Activated T-helper 1 cell treated with anti-CD3 and anti-CD28 coated beads, Interleukin-12 subunit alpha, Interleukin-12 subunit beta, Interleukin-2, Interleukin-4 antibody, amounts not matched to agents 30 ng/mL and 10 ng/mL and 1 ng/mL, durations not matched to agents 14 hours and 24 hours and 36 hours (primary cell): ENCODE measurements around the gene HTR2B. TPM values are rescaled to one million over a fixed set of nuclear protein-coding genes. Genes with fewer than 3 reads are reported as not detected.
"Not testable (repeated sequence)": the region's sequence is repeated elsewhere in the genome, so short reads cannot be mapped to it uniquely, and the experiment has no call there.

Experiments used
- DNase-seq: peaks from one replicate; pipeline ENCODE4 v3.0.0; 2021; ENCODE audit warnings: low spot score
- H3K27ac Mint-ChIP-seq: one replicate; pipeline ENCODE4 v1.8.0; 2021; ENCODE audit warnings: mild to moderate bottlenecking, mixed read lengths
- H3K27me3 Mint-ChIP-seq: one replicate; pipeline ENCODE4 v1.8.0; 2022; ENCODE audit warnings: mild to moderate bottlenecking, moderate library complexity, mixed read lengths; ENCODE audit not compliant: insufficient read depth
- H3K36me3 Mint-ChIP-seq: one replicate; pipeline ENCODE4 v1.8.0; 2021; ENCODE audit warnings: low read depth, mixed read lengths
- H3K4me1 Mint-ChIP-seq: one replicate; pipeline ENCODE4 v1.8.0; 2021; ENCODE audit warnings: low read depth, mixed read lengths
- H3K4me3 Mint-ChIP-seq: one replicate; pipeline ENCODE4 v1.8.0; 2021; ENCODE audit warnings: mild to moderate bottlenecking, moderate library complexity, mixed read lengths
- H3K9me3 Mint-ChIP-seq: one replicate; pipeline ENCODE4 v1.8.0; 2021; ENCODE audit warnings: mixed read lengths
- intact Hi-C: fragments of 100-400 bp; cut with micrococcal nuclease; formaldehyde crosslinking; loops from one replicate; pipeline ENCODE4 v1.15.1; 2024
- total RNA-seq: library from RNA; stranded (reverse); gene quantifications from 2 replicates; pipeline ENCODE4 v1.2.3, GENCODE V29; 2022

HTR2B gene
- total RNA-seq, 1 donor from 2014 or later, result not detected

GRCh38 chr2:231102772-231103171, 22.1 kb downstream of the HTR2B start:
- peaks cover 14% of the 10 kb centered on the region for H3K9me3 Mint-ChIP-seq
- H3K27ac Mint-ChIP-seq, result no peak overlapping the region
- peaks cover 24% of the 10 kb centered on the region for H3K36me3 Mint-ChIP-seq
- H3K4me3 Mint-ChIP-seq, result no peak overlapping the region
- intact Hi-C loops, result loop anchor here (10.0 kb wide), 1 partner anchor 92 kb away; the partner anchor contains the start of gene ARMC9
- no peaks in the 10 kb centered on the region for H3K27me3 Mint-ChIP-seq
- peaks cover 22% of the 10 kb centered on the region for H3K4me1 Mint-ChIP-seq
- DNase-seq, result no peak

GRCh38 chr2:231100990-231101389, 23.9 kb downstream of the HTR2B start:
- Mint-ChIP-seq H3K27me3 (no peaks in the 10 kb centered on the region), H3K9me3 (peaks cover 14% of the 10 kb centered on the region), H3K4me1 (peaks cover 22% of the 10 kb centered on the region), H3K27ac (no peak overlapping the region), H3K4me3 (no peak overlapping the region), H3K36me3 (peaks cover 34% of the 10 kb centered on the region)
- no peak for DNase-seq
- intact Hi-C loops, result loop anchor here (10.0 kb wide), 1 partner anchor 94 kb away; the partner anchor contains the start of gene ARMC9

- not testable (repeated sequence) for DNase-seq, H3K4me3 Mint-ChIP-seq, H3K27me3 Mint-ChIP-seq, H3K27ac Mint-ChIP-seq
- Mint-ChIP-seq H3K4me1 (peaks cover 22% of the 10 kb centered on the region), H3K36me3 (peaks cover 38% of the 10 kb centered on the region), H3K9me3 (peaks cover 14% of the 10 kb centered on the region)
- intact Hi-C loops, result loop anchor here (10.0 kb wide), 1 partner anchor 94 kb away; the partner anchor contains the start of gene ARMC9
Observed at GRCh38 chr2:231100321-231100720, 24.5 kb downstream of the HTR2B start.

GRCh38 chr2:231099918-231100317, 24.9 kb downstream of the HTR2B start:
- H3K9me3 Mint-ChIP-seq, result peaks cover 14% of the 10 kb centered on the region
- H3K27ac Mint-ChIP-seq, result no peak overlapping the region
- H3K4me3 Mint-ChIP-seq, result no peak overlapping the region
- H3K36me3 Mint-ChIP-seq, result peaks cover 38% of the 10 kb centered on the region
- intact Hi-C loops, result loop anchor here (10.0 kb wide), 1 partner anchor 95 kb away; the partner anchor contains the start of gene ARMC9
- H3K27me3 Mint-ChIP-seq, result no peaks in the 10 kb centered on the region
- no peak for DNase-seq
- H3K4me1 Mint-ChIP-seq, result peaks cover 22% of the 10 kb centered on the region

- Mint-ChIP-seq H3K9me3 (peaks cover 10% of the 10 kb centered on the region), H3K4me3 (no peak overlapping the region), H3K4me1 (no peaks in the 10 kb centered on the region), H3K27me3 (no peaks in the 10 kb centered on the region), H3K36me3 (peaks cover 49% of the 10 kb centered on the region), H3K27ac (no peak overlapping the region)
- intact Hi-C loops, result no loop called here
- DNase-seq, result no peak
Observed at GRCh38 chr2:231094736-231095346, 30.0 kb downstream of the HTR2B start.

GRCh38 chr2:231093933-231094332, 30.9 kb downstream of the HTR2B start:
- H3K27me3 Mint-ChIP-seq, result no peaks in the 10 kb centered on the region
- peaks cover 50% of the 10 kb centered on the region for H3K36me3 Mint-ChIP-seq
- H3K4me1 Mint-ChIP-seq, result no peaks in the 10 kb centered on the region
- intact Hi-C loops, result no loop called here
- H3K4me3 Mint-ChIP-seq, result no peak overlapping the region
- peaks cover 9% of the 10 kb centered on the region for H3K9me3 Mint-ChIP-seq
- DNase-seq, result no peak
- no peak overlapping the region for H3K27ac Mint-ChIP-seq

- no peaks in the 10 kb centered on the region for H3K27me3 Mint-ChIP-seq
- H3K27ac Mint-ChIP-seq, result no peak overlapping the region
- no peak for DNase-seq
- H3K4me1 Mint-ChIP-seq, result no peaks in the 10 kb centered on the region
- intact Hi-C loops, result no loop called here
- H3K36me3 Mint-ChIP-seq, result peaks cover 49% of the 10 kb centered on the region
- H3K4me3 Mint-ChIP-seq, result no peak overlapping the region
- no peaks in the 10 kb centered on the region for H3K9me3 Mint-ChIP-seq
Observed at GRCh38 chr2:231088754-231089153, 36.1 kb downstream of the HTR2B start.

GRCh38 chr2:231084565-231084964, 40.3 kb downstream of the HTR2B start:
- Mint-ChIP-seq H3K27ac (no peak overlapping the region), H3K36me3 (peaks cover 55% of the 10 kb centered on the region)

GRCh38 chr2:231069379-231070054, 55.3 kb downstream of the HTR2B start:
- H3K27ac Mint-ChIP-seq, result no peak overlapping the region
- peaks cover 30% of the 10 kb centered on the region for H3K36me3 Mint-ChIP-seq
- H3K27me3 Mint-ChIP-seq, result no peaks in the 10 kb centered on the region
- no peaks in the 10 kb centered on the region for H3K9me3 Mint-ChIP-seq
- intact Hi-C loops, result no loop called here
- DNase-seq, result no peak
- peaks cover 13% of the 10 kb centered on the region for H3K4me1 Mint-ChIP-seq
- H3K4me3 Mint-ChIP-seq, result no peak overlapping the region

More at GRCh38 chr2:231084565-231084964, 40.3 kb downstream of the HTR2B start:
- Mint-ChIP-seq H3K4me1 (no peaks in the 10 kb centered on the region), H3K27me3 (no peaks in the 10 kb centered on the region), H3K4me3 (no peak overlapping the region), H3K9me3 (no peaks in the 10 kb centered on the region)
- intact Hi-C loops, result no loop called here
- no peak for DNase-seq

GRCh38 chr2:231068525-231069222, 56.2 kb downstream of the HTR2B start:
- H3K27me3 Mint-ChIP-seq, result no peaks in the 10 kb centered on the region
- intact Hi-C loops, result no loop called here
- H3K9me3 Mint-ChIP-seq, result no peaks in the 10 kb centered on the region
- H3K4me1 Mint-ChIP-seq, result peaks cover 13% of the 10 kb centered on the region
- DNase-seq, result no peak
- peaks cover 30% of the 10 kb centered on the region for H3K36me3 Mint-ChIP-seq
- peak overlapping the region; percentile 64 for H3K27ac Mint-ChIP-seq
- no peak overlapping the region for H3K4me3 Mint-ChIP-seq

GRCh38 chr2:231067531-231067930, 57.3 kb downstream of the HTR2B start:
- Mint-ChIP-seq H3K36me3 (peaks cover 39% of the 10 kb centered on the region), H3K4me1 (peaks cover 13% of the 10 kb centered on the region)
- H3K4me3 Mint-ChIP-seq, intact Hi-C loops, H3K27me3 Mint-ChIP-seq, H3K9me3 Mint-ChIP-seq, H3K27ac Mint-ChIP-seq, DNase-seq: not testable (repeated sequence)

- Mint-ChIP-seq H3K27me3 (no peaks in the 10 kb centered on the region), H3K36me3 (peaks cover 38% of the 10 kb centered on the region), H3K4me1 (peaks cover 13% of the 10 kb centered on the region), H3K4me3 (no peak overlapping the region), H3K9me3 (no peaks in the 10 kb centered on the region), H3K27ac (no peak overlapping the region)
- intact Hi-C loops, result no loop called here
- no peak for DNase-seq
Observed at GRCh38 chr2:231065966-231066365, 58.9 kb downstream of the HTR2B start.

- no peak for DNase-seq
- peaks cover 30% of the 10 kb centered on the region for H3K36me3 Mint-ChIP-seq
- intact Hi-C loops, result no loop called here
- H3K27me3 Mint-ChIP-seq, result no peaks in the 10 kb centered on the region
- H3K27ac Mint-ChIP-seq, result no peak overlapping the region
- no peak overlapping the region for H3K4me3 Mint-ChIP-seq
- peaks cover 27% of the 10 kb centered on the region for H3K4me1 Mint-ChIP-seq
- no peaks in the 10 kb centered on the region for H3K9me3 Mint-ChIP-seq
Observed at GRCh38 chr2:231063347-231063746, 61.5 kb downstream of the HTR2B start.
